Neural crest cell (in vitro differentiated cells): ENCODE results near the gene KCNQ4. TPM values are rescaled to one million over a fixed set of nuclear protein-coding genes. Genes with fewer than 3 reads are reported as not detected.

Source experiments
- DNase-seq: peaks from one replicate; pipeline ENCODE4 v3.0.0; 2021; ENCODE audit warnings: low read depth, mixed read lengths, low spot score
- H3K27ac Mint-ChIP-seq: one replicate; pipeline ENCODE4 v1.8.0; 2021; ENCODE audit warnings: mild to moderate bottlenecking, mixed read lengths; ENCODE audit not compliant: unreplicated experiment
- H3K27me3 Mint-ChIP-seq: 2 replicates; pipeline ENCODE4 v1.8.0; 2021; ENCODE audit warnings: low read depth, mild to moderate bottlenecking, mixed read lengths
- H3K36me3 Mint-ChIP-seq: 2 replicates; pipeline ENCODE4 v1.8.0; 2021; ENCODE audit warnings: low read depth, mild to moderate bottlenecking, mixed read lengths
- H3K4me1 Mint-ChIP-seq: 2 replicates; pipeline ENCODE4 v1.8.0; 2021; ENCODE audit warnings: mixed read lengths
- H3K4me3 Mint-ChIP-seq: one replicate; pipeline ENCODE4 v1.8.0; 2021; ENCODE audit warnings: mild to moderate bottlenecking, mixed read lengths
- H3K9me3 Mint-ChIP-seq: 2 replicates; pipeline ENCODE4 v1.8.0; 2021; ENCODE audit warnings: mixed read lengths
- CTCF ChIP-seq: fragments of 200-600 bp; sonication (generic); conservative IDR thresholded peaks from 2 replicates; pipeline ENCODE4 v1.5.0; 2021; ENCODE audit warnings: antibody characterized with exemption, mild to moderate bottlenecking
- total RNA-seq: library from RNA; stranded (reverse); gene quantifications from 2 replicates; pipeline ENCODE4 v1.2.1, GENCODE V29; 2021

KCNQ4 gene
- total RNA-seq, 1 donor from 2014 or later: 0.89 TPM

GRCh38 chr1:40818264-40818961 is 34.8 kb downstream of the KCNQ4 start:
- Mint-ChIP-seq H3K36me3 (no peaks in the 10 kb centered on the region), H3K4me3 (peak overlapping the region; percentile 62), H3K9me3 (no peaks in the 10 kb centered on the region), H3K27ac (no peak overlapping the region), H3K4me1 (peaks cover 23% of the 10 kb centered on the region), H3K27me3 (peaks cover 14% of the 10 kb centered on the region)
- peak; percentile 56 for DNase-seq
- TF ChIP-seq CTCF: no peak

- H3K4me1 Mint-ChIP-seq: peaks cover 24% of the 10 kb centered on the region
- TF ChIP-seq CTCF: no peak
- H3K27me3 Mint-ChIP-seq: peaks cover 14% of the 10 kb centered on the region
- peak overlapping the region; percentile 56 for H3K4me3 Mint-ChIP-seq
- no peaks in the 10 kb centered on the region for H3K36me3 Mint-ChIP-seq
- H3K27ac Mint-ChIP-seq: no peak overlapping the region
- no peak for DNase-seq
- no peaks in the 10 kb centered on the region for H3K9me3 Mint-ChIP-seq
These were observed 35.5 kb downstream of the KCNQ4 start for GRCh38 chr1:40819101-40819500.

GRCh38 chr1:40820251-40820797 is 36.7 kb downstream of the KCNQ4 start:
- Mint-ChIP-seq H3K27me3 (peaks cover 14% of the 10 kb centered on the region), H3K9me3 (no peaks in the 10 kb centered on the region), H3K4me3 (no peak overlapping the region), H3K27ac (no peak overlapping the region), H3K4me1 (peaks cover 36% of the 10 kb centered on the region), H3K36me3 (no peaks in the 10 kb centered on the region)
- TF ChIP-seq CTCF: no peak
- DNase-seq: no peak

GRCh38 chr1:40820911-40821693 is 37.5 kb downstream of the KCNQ4 start:
- DNase-seq: no peak
- Mint-ChIP-seq H3K4me1 (peaks cover 42% of the 10 kb centered on the region), H3K27me3 (peaks cover 11% of the 10 kb centered on the region), H3K36me3 (no peaks in the 10 kb centered on the region), H3K4me3 (no peak overlapping the region), H3K9me3 (no peaks in the 10 kb centered on the region), H3K27ac (peak overlapping the region; percentile 50)
- no peak for TF ChIP-seq CTCF

- Mint-ChIP-seq H3K9me3 (no peaks in the 10 kb centered on the region), H3K27me3 (peaks cover 8% of the 10 kb centered on the region), H3K4me3 (no peak overlapping the region), H3K36me3 (no peaks in the 10 kb centered on the region), H3K4me1 (peaks cover 47% of the 10 kb centered on the region), H3K27ac (no peak overlapping the region)
- TF ChIP-seq CTCF: no peak
- no peak for DNase-seq
These were observed 39.3 kb downstream of the KCNQ4 start for GRCh38 chr1:40822890-40823289.
